ENCODE measurements around the gene ATP2C2.

ATP2C2 gene

GRCh38 chr16:84509032-84509950 lies 141.0 kb downstream of the ATP2C2 start:
- DNase-seq (ENCODE audit: low read depth in 2 of 2, low spot score in 1 of 2): no peak

DNA sequence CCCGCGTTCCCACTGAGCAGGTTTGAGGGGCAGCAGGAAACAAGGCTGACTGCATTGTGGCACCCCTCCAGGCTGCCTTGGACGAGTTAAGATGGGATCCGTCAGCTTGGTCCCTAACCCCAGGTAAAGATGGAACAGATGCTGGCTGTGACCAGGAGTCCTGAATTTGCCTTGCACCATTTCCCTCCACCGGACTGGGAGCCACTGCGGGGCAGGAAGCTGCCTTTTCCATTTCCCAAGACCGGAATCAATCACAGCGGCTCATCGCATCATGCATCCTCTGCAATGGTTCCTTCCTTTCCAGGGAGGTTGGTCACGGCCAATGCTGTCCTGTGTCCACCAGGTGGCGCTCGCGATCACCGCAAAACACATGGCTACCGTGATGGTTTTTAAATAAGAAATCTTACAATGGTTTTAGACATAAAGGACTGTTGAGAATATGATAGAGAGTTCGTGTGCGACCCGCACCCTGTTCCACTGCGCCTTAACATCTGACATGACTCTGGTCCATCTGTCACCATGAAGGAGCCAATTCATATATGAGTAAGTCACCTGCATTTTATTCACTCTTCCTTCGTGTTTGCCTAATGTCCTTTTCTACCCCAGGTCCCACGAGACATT lies 143.0 kb downstream of the ATP2C2 start:
- peak; percentile 62 to 75 for DNase-seq (ENCODE audit: low read depth in 2 of 2, low spot score in 1 of 2)

DNA sequence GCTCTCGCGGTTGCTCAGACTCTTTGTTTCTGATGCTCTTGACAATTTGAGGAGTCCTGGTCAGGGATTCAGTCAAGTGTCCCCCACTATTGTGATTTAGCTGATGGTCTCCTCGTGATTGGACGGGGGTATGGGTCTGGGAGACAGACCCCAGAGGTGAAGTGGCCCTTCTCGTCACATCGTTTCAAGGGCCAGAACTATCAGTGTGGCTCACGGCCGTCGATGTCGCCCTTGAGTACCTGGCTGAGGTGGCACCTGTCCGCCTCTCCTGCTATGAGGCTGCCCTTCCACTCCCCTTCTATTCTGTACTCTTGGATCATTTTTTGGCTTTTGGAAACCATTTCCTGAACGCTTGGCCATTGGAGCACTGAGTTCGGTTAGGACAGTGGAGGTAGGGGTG lies 143.5 kb downstream of the ATP2C2 start:
- DNase-seq (ENCODE audit: low read depth in 2 of 2, low spot score in 1 of 2): no peak

GRCh38 chr16:84513123-84513522 lies 144.8 kb downstream of the ATP2C2 start:
- no peak for DNase-seq (ENCODE audit: low read depth in 2 of 2, low spot score in 1 of 2)

DNA sequence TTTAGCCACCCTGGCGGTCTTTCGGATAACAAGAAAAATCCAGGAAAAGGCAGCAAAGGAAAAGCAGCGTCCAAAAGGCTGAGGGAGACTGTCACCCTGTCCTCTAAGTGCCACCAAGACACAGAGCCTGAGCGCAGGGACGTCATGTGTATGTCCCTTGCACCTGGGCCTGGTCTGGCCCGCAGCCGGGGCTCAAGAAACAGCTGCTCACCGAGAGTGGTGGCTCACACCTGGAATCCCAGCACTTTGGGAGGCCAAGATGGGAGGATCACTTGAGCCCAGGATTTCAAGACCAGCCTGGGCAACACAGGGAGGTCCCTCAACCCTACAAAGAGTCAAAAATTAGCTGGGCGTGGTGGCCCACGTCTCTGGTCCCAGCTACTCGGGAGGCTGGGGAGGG lies 145.3 kb downstream of the ATP2C2 start:
- DNase-seq (ENCODE audit: low read depth in 2 of 2, low spot score in 1 of 2): no peak
